ENCODE measurements around the gene DBNL.

DNA sequence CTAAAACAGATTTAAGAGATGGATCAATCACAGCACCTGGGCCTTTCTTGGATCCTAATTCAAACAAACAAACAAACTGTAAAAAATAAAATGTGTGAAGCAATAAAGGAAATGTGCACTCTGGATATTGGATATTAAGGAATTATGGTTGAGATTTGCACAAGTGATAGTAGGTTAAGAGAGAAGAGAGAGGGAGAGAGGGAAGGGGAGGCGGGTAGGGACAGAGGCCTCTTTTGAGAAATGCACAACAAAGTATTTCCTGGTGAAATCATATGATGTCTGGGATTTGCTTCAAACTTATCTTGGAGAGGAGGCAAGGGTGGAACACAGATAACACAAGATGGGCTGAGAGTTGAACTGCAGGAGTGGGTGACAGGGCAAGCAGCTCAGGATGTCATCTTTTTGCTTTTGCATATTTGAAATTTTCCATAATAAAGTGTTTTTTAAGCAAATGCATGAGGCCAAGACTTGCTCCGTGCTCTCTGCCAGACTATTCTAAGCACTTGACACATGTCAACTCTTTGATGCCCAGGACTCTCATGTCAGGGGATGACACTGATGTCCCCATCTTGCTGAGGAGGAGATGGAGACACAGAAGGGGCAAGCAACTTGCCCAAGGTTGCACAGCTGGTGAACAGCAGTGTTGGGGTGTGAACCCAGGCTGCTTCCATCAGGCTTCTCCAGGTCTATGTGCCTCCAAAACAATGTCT, 50.5 kb downstream of the DBNL start:
- TF ChIP-seq, protein P1, sequence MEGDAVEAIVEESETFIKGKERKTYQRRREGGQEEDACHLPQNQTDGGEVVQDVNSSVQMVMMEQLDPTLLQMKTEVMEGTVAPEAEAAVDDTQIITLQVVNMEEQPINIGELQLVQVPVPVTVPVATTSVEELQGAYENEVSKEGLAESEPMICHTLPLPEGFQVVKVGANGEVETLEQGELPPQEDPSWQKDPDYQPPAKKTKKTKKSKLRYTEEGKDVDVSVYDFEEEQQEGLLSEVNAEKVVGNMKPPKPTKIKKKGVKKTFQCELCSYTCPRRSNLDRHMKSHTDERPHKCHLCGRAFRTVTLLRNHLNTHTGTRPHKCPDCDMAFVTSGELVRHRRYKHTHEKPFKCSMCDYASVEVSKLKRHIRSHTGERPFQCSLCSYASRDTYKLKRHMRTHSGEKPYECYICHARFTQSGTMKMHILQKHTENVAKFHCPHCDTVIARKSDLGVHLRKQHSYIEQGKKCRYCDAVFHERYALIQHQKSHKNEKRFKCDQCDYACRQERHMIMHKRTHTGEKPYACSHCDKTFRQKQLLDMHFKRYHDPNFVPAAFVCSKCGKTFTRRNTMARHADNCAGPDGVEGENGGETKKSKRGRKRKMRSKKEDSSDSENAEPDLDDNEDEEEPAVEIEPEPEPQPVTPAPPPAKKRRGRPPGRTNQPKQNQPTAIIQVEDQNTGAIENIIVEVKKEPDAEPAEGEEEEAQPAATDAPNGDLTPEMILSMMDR (IDR thresholded peaks at IDR 0.05; ENCODE audit: low read depth, low read length, missing input control), result no peak
- TF ChIP-seq, protein P2, sequence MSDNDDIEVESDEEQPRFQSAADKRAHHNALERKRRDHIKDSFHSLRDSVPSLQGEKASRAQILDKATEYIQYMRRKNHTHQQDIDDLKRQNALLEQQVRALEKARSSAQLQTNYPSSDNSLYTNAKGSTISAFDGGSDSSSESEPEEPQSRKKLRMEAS (IDR thresholded peaks at IDR 0.05), result no peak
- TF ChIP-seq YY1 (IDR thresholded peaks at IDR 0.05) (no peak), RAD21 (IDR thresholded peaks at IDR 0.05) (no peak), EGR1 (IDR thresholded peaks at IDR 0.05; ENCODE audit: low read depth in 2 of 2) (no peak), RXRA (IDR thresholded peaks at IDR 0.05) (no peak), JUND (IDR thresholded peaks at IDR 0.05) (no peak), HNF4A (conservative IDR thresholded peaks at IDR 0.05) (no peak), SP1 (IDR thresholded peaks at IDR 0.05) (no peak), GABPA (IDR thresholded peaks at IDR 0.05 in 1 of 2, conservative IDR thresholded peaks at IDR 0.05 in 1 of 2) (no peak)
- TF ChIP-seq, protein P3, sequence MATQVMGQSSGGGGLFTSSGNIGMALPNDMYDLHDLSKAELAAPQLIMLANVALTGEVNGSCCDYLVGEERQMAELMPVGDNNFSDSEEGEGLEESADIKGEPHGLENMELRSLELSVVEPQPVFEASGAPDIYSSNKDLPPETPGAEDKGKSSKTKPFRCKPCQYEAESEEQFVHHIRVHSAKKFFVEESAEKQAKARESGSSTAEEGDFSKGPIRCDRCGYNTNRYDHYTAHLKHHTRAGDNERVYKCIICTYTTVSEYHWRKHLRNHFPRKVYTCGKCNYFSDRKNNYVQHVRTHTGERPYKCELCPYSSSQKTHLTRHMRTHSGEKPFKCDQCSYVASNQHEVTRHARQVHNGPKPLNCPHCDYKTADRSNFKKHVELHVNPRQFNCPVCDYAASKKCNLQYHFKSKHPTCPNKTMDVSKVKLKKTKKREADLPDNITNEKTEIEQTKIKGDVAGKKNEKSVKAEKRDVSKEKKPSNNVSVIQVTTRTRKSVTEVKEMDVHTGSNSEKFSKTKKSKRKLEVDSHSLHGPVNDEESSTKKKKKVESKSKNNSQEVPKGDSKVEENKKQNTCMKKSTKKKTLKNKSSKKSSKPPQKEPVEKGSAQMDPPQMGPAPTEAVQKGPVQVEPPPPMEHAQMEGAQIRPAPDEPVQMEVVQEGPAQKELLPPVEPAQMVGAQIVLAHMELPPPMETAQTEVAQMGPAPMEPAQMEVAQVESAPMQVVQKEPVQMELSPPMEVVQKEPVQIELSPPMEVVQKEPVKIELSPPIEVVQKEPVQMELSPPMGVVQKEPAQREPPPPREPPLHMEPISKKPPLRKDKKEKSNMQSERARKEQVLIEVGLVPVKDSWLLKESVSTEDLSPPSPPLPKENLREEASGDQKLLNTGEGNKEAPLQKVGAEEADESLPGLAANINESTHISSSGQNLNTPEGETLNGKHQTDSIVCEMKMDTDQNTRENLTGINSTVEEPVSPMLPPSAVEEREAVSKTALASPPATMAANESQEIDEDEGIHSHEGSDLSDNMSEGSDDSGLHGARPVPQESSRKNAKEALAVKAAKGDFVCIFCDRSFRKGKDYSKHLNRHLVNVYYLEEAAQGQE (IDR thresholded peaks at IDR 0.05), result no peak

All from liver (tissue), 3 donors.